Coronary artery (tissue), 2 donors: ENCODE data around the gene CDH13.

Experiments used
- DNase-seq: peaks from one replicate; pipeline ENCODE4 v3.0.0-alpha.2; 2017; ENCODE audit warnings: low spot score
- H3K27ac ChIP-seq, 2 donors: fragments of 200-600 bp; sonication (generic); one replicate each; pipeline ENCODE4 v1.5.1; 2016 to 2019
- H3K4me3 ChIP-seq: fragments of 200-600 bp; sonication (generic); 2 replicates; pipeline ENCODE4 v1.5.1; 2016; ENCODE audit warnings: mild to moderate bottlenecking, moderate library complexity
- CTCF ChIP-seq: fragments of 200-600 bp; sonication (generic); IDR thresholded peaks from one replicate; pipeline ENCODE4 v1.5.1; 2019; ENCODE audit warnings: antibody characterized with exemption

CDH13 gene

GRCh38 chr16:82631701-82632685 is 5.2 kb downstream of the CDH13 start:
- no peak for DNase-seq
- no peak for TF ChIP-seq CTCF
- H3K4me3 ChIP-seq = no peak overlapping the region
- H3K27ac ChIP-seq = peak overlapping the region; percentile 59 to 87

- no peak for DNase-seq
- H3K27ac ChIP-seq = peak overlapping the region; percentile 59 to 87
- no peak overlapping the region for H3K4me3 ChIP-seq
- TF ChIP-seq CTCF = no peak
Observed at GRCh38 chr16:82633964-82634600, 7.3 kb downstream of the CDH13 start.

GRCh38 chr16:82634955-82635610 is 8.3 kb downstream of the CDH13 start:
- DNase-seq = no peak
- Histone ChIP-seq H3K27ac (peak overlapping the region; percentile 59 to 87), H3K4me3 (no peak overlapping the region)
- TF ChIP-seq CTCF = no peak

GRCh38 chr16:82636485-82636884 is 9.7 kb downstream of the CDH13 start:
- DNase-seq = no peak
- H3K4me3 ChIP-seq = no peak overlapping the region
- no peak for TF ChIP-seq CTCF
- no peak overlapping the region for H3K27ac ChIP-seq

- Histone ChIP-seq H3K27ac (no peak overlapping the region), H3K4me3 (no peak overlapping the region)
- DNase-seq = no peak
- no peak for TF ChIP-seq CTCF
Observed at GRCh38 chr16:82636958-82637357, 10.2 kb downstream of the CDH13 start.

- no peak for DNase-seq
- TF ChIP-seq CTCF = no peak
- Histone ChIP-seq H3K27ac (peak overlapping the region in 1 of 2 donors; percentile 30), H3K4me3 (no peak overlapping the region)
Observed at GRCh38 chr16:82638095-82638798, 11.5 kb downstream of the CDH13 start.
